ENCODE measurements around the gene ALDH4A1.
A peak's percentile ranks its signal among the peaks of the same experiment; 100 is the strongest.
"Not testable (repeated sequence)": the region's sequence is repeated elsewhere in the genome, so short reads cannot be mapped to it uniquely, and the experiment has no call there.

Gene ALDH4A1

GRCh38 chr1:18875796-18876128, 26.6 kb downstream of the ALDH4A1 start:
- no peak for DNase-seq

GRCh38 chr1:18875107-18875795, 27.1 kb downstream of the ALDH4A1 start:
- DNase-seq = peak; percentile 14

- no peak for DNase-seq
These were observed 27.8 kb downstream of the ALDH4A1 start for GRCh38 chr1:18874600-18874999.

- DNase-seq = no peak
These were observed 28.3 kb downstream of the ALDH4A1 start for GRCh38 chr1:18874036-18874435.

- no peak for DNase-seq
These were observed 30.2 kb downstream of the ALDH4A1 start for GRCh38 chr1:18872071-18872611.

GRCh38 chr1:18871401-18872070, 30.8 kb downstream of the ALDH4A1 start:
- no peak for DNase-seq

GRCh38 chr1:18870957-18871356, 31.4 kb downstream of the ALDH4A1 start:
- DNase-seq = no peak

GRCh38 chr1:18870595-18870865, 31.8 kb downstream of the ALDH4A1 start:
- DNase-seq = not testable (repeated sequence)

- no peak for DNase-seq
These were observed 32.3 kb downstream of the ALDH4A1 start for GRCh38 chr1:18869847-18870594.

GRCh38 chr1:18868801-18869424, 33.4 kb downstream of the ALDH4A1 start:
- DNase-seq = no peak

GRCh38 chr1:18868354-18868753, 34.0 kb downstream of the ALDH4A1 start:
- no peak for DNase-seq

GRCh38 chr1:18866846-18867245, 35.5 kb downstream of the ALDH4A1 start:
- DNase-seq = no peak

GRCh38 chr1:18866314-18866713, 36.0 kb downstream of the ALDH4A1 start:
- DNase-seq = no peak

- DNase-seq = no peak
These were observed 37.2 kb downstream of the ALDH4A1 start for GRCh38 chr1:18865176-18865575.

GRCh38 chr1:18861590-18861989, 40.8 kb downstream of the ALDH4A1 start:
- no peak for DNase-seq

- DNase-seq = no peak
These were observed 41.3 kb downstream of the ALDH4A1 start for GRCh38 chr1:18861082-18861481.

- DNase-seq = no peak
These were observed 42.8 kb downstream of the ALDH4A1 start, which contains the start of gene TAS1R2 for GRCh38 chr1:18859560-18859959. Gene TAS1R2, minus strand, starts transcription at chr1:18859660. Its CDS starts 0 bp downstream, at chr1:18859660.

GRCh38 chr1:18858070-18858688, 44.2 kb downstream of the ALDH4A1 start:
- no peak for DNase-seq

GRCh38 chr1:18856435-18856834, 45.9 kb downstream of the ALDH4A1 start:
- DNase-seq = no peak

GRCh38 chr1:18855573-18855972, 46.8 kb downstream of the ALDH4A1 start:
- no peak for DNase-seq

GRCh38 chr1:18854331-18855025, 47.9 kb downstream of the ALDH4A1 start:
- no peak for DNase-seq

GRCh38 chr1:18852501-18852900, 49.9 kb downstream of the ALDH4A1 start:
- no peak for DNase-seq

All from NCI-H2107 (cell line).